ENCODE results near the gene SHISA5. TPM values are rescaled to one million over a fixed set of nuclear protein-coding genes. Genes with fewer than 3 reads are reported as not detected.

Gene SHISA5
- total and polyA plus RNA-seq, 2 donors (not counting 1 experiment from before 2014, with no cell fraction given): 147 to 183 TPM

GRCh38 chr3:48465531-48466378 is 38.2 kb downstream of the SHISA5 start:
- intact Hi-C loops (cut with micrococcal nuclease): loop anchor here (1.0 to 10.0 kb wide), 5 partner anchors 8 to 219 kb away; partner anchors contain the start of genes ATRIP, NCKIPSD and PFKFB4
- peaks cover 58% of the 10 kb centered on the region for H3K79me2 ChIP-seq (ENCODE audit: control insufficient read depth, insufficient read depth, low read length)
- peaks cover 35% of the 10 kb centered on the region for H4K20me1 ChIP-seq (ENCODE audit: control insufficient read depth, insufficient read depth, low read length, poor library complexity, severe bottlenecking)
- H3K9me3 Mint-ChIP-seq (ENCODE audit: insufficient read depth): no peaks in the 10 kb centered on the region
- TF ChIP-seq CTCF (IDR thresholded peaks at IDR 0.05) (peak; percentile 24), EZH2 (IDR thresholded peaks at IDR 0.05; ENCODE audit: borderline replicate concordance, insufficient read depth, low read depth, low read length, poor library complexity, severe bottlenecking) (no peak)
- DNase-seq: peak; percentile 91
- peak; percentile 93 for ATAC-seq (ENCODE audit: low read depth)
- no peaks in the 10 kb centered on the region for H3K27me3 Mint-ChIP-seq
- H3K4me2 ChIP-seq (replicated peaks; ENCODE audit: low read depth, low read length, poor library complexity, severe bottlenecking): peak overlapping the region; percentile 95
- H2AFZ ChIP-seq (ENCODE audit: insufficient read depth, low read depth, low read length, poor library complexity, severe bottlenecking): peak overlapping the region; percentile 82
- WGBS (ENCODE audit: insufficient coverage): 7% methylated on average over 19 of the region's 21 CpGs
- H3K9me3 ChIP-seq (ENCODE audit: control extremely low read depth in 1 of 3, control insufficient read depth in 2 of 3, insufficient read depth in 1 of 3, low read length in 2 of 3): no peaks in the 10 kb centered on the region
- peak overlapping the region; percentile 94 for H3K27ac Mint-ChIP-seq
- peaks cover 52% of the 10 kb centered on the region for H3K4me1 Mint-ChIP-seq
- peak overlapping the region; percentile 96 to 99 for H3K27ac ChIP-seq (ENCODE audit: low read length in 2 of 2)
- POLR2A ChIA-PET: interaction anchor here (1.0 to 2.6 kb wide), 8 partner anchors 11 to 91 kb away, joined by 4 to 20 read pairs (median 6); partner anchors contain the start of genes ATRIP and SHISA5
- peaks cover 0 to 43% of the 10 kb centered on the region in 2 experiments for H3K36me3 ChIP-seq (replicated peaks in 1 of 2; ENCODE audit: control extremely low read depth in 1 of 2, control insufficient read depth in 1 of 2, extremely low read depth in 1 of 2, insufficient read depth in 2 of 2, low read length in 1 of 2)
- CTCF ChIA-PET: interaction anchor here (0.7 to 17.7 kb wide), 13 partner anchors 8 to 92 kb away, joined by 3 to 240 read pairs (median 6); partner anchors contain the start of genes ATRIP, CCDC51 and SHISA5
- peak overlapping the region; percentile 31 to 92 (median 88) for H3K4me3 ChIP-seq (ENCODE audit: control extremely low read depth in 1 of 5, extremely low read depth in 1 of 5, insufficient read depth in 1 of 5, low read depth in 2 of 5, low read length in 4 of 5)
- peak overlapping the region; percentile 90 for H3K9ac ChIP-seq (ENCODE audit: low read length)
- peaks cover 50 to 53% of the 10 kb centered on the region in 2 donors for H3K4me1 ChIP-seq (ENCODE audit: control insufficient read depth in 2 of 2, insufficient read depth in 2 of 2, low read length in 2 of 2)
- no peaks in the 10 kb centered on the region for H3K27me3 ChIP-seq (replicated peaks in 1 of 4; ENCODE audit: control extremely low read depth in 1 of 4, control insufficient read depth in 3 of 4, insufficient read depth in 4 of 4, low read length in 3 of 4)
- H3K4me3 Mint-ChIP-seq: peak overlapping the region; percentile 94

Data from B cell (primary cell).